GM21360 (cell line): ENCODE data around the gene PPIP5K1.

Source experiments
- ATAC-seq: cut with Tn5 transposase; IDR thresholded peaks from one replicate; pipeline ENCODE4 v1.9.1; 2021; ENCODE audit warnings: mild to moderate bottlenecking, moderate library complexity; ENCODE audit not compliant: unreplicated experiment

The PPIP5K1 gene

GRCh38 chr15:43519196-43519595 is 70.8 kb downstream of the PPIP5K1 start:
- no peak for ATAC-seq

- ATAC-seq = no peak
Observed at GRCh38 chr15:43518197-43518761, 71.7 kb downstream of the PPIP5K1 start.

GRCh38 chr15:43517354-43518196 is 72.4 kb downstream of the PPIP5K1 start, which contains the start of gene MAP1A:
Gene MAP1A, plus strand, starts transcription at chr15:43517608. Its CDS starts 3,866 bp downstream, at chr15:43521474.
- no peak for ATAC-seq

- no peak for ATAC-seq
Observed at GRCh38 chr15:43516801-43517353, 73.1 kb downstream of the PPIP5K1 start.

GRCh38 chr15:43516185-43516584 is 73.8 kb downstream of the PPIP5K1 start:
- ATAC-seq = no peak

GRCh38 chr15:43515741-43516140 is 74.3 kb downstream of the PPIP5K1 start:
- ATAC-seq = no peak

- no peak for ATAC-seq
Observed at GRCh38 chr15:43514241-43515057, 75.6 kb downstream of the PPIP5K1 start.

GRCh38 chr15:43513550-43513949 is 76.5 kb downstream of the PPIP5K1 start:
- ATAC-seq = no peak

GRCh38 chr15:43511012-43511885 is 78.8 kb downstream of the PPIP5K1 start:
- peak; percentile 2 for ATAC-seq

- ATAC-seq = peak; percentile 97
Observed at GRCh38 chr15:43510200-43511011, 79.6 kb downstream of the PPIP5K1 start.

GRCh38 chr15:43509660-43510199 is 80.3 kb downstream of the PPIP5K1 start:
- ATAC-seq = no peak

GRCh38 chr15:43508991-43509659 is 80.9 kb downstream of the PPIP5K1 start:
- no peak for ATAC-seq

GRCh38 chr15:43508421-43508820 is 81.6 kb downstream of the PPIP5K1 start:
- ATAC-seq = no peak

- ATAC-seq = no peak
Observed at GRCh38 chr15:43505738-43506137, 84.3 kb downstream of the PPIP5K1 start.

GRCh38 chr15:43499635-43500034 is 90.4 kb downstream of the PPIP5K1 start:
- ATAC-seq = no peak

GRCh38 chr15:43498990-43499389 is 91.0 kb downstream of the PPIP5K1 start:
- no peak for ATAC-seq

GRCh38 chr15:43493703-43494472 is 96.1 kb downstream of the PPIP5K1 start:
- ATAC-seq = no peak
